PFSK-1 (cell line): ENCODE measurements around the gene ALDH3B1.

Source experiments
- POLR2AphosphoS5 ChIP-seq: IDR thresholded peaks from 2 replicates; pipeline ENCODE4 v1.6.1; 2012; ENCODE audit warnings: low read depth, mild to moderate bottlenecking, control low read depth, low read length, moderate library complexity
- REST ChIP-seq, 2 experiments: IDR thresholded peaks; 2 replicates each; pipeline versions ENCODE4 v1.6.1 to v1.8.0; 2011 to 2012; ENCODE audit warnings: low read depth in 2 of 2, low read length in 2 of 2, control low read depth in 1 of 2, inconsistent platforms in 1 of 2, mild to moderate bottlenecking in 1 of 2, moderate library complexity in 1 of 2; ENCODE audit not compliant: insufficient read depth in 1 of 2
- TAF1 ChIP-seq: IDR thresholded peaks from 2 replicates; pipeline ENCODE4 v1.6.1; 2012; ENCODE audit warnings: low read length, control low read depth, borderline replicate concordance; ENCODE audit not compliant: insufficient read depth

GRCh38 chr11:68003846-68004550 lies 6.1 kb upstream of the ALDH3B1 start, which contains the start of gene UNC93B1:
- no peak for TF ChIP-seq TAF1
- no peak for TF ChIP-seq POLR2AphosphoS5
- TF ChIP-seq REST (IDR thresholded peaks at IDR 0.05; ENCODE audit: insufficient read depth in 1 of 2, low read depth in 2 of 2, low read length in 2 of 2), result no peak
